H9 (cell line): ENCODE results near the gene SIGLEC12. TPM values are rescaled to one million over a fixed set of nuclear protein-coding genes. Genes with fewer than 3 reads are reported as not detected.

Source experiments
- DNase-seq: peaks from one replicate; pipeline ENCODE4 v3.0.0-alpha.2; 2017
- H2AFZ ChIP-seq: one replicate; pipeline ENCODE4 v1.6.1; 2013; ENCODE audit warnings: mild to moderate bottlenecking, low read length, control low read depth, moderate library complexity
- H2AK5ac ChIP-seq: 2 replicates; pipeline ENCODE4 v1.6.1; 2013; ENCODE audit warnings: low read length, control low read depth, mixed read lengths; ENCODE audit not compliant: insufficient read length
- H2BK120ac ChIP-seq: one replicate; pipeline ENCODE4 v1.6.1; 2013; ENCODE audit warnings: low read depth, mild to moderate bottlenecking, low read length, control low read depth, inconsistent platforms; ENCODE audit not compliant: poor library complexity, severe bottlenecking
- H2BK12ac ChIP-seq: 2 replicates; pipeline ENCODE4 v1.6.1; 2013; ENCODE audit warnings: low read length, control low read depth, mixed read lengths, low read depth; ENCODE audit not compliant: insufficient read length
- H2BK15ac ChIP-seq: 2 replicates; pipeline ENCODE4 v1.6.1; 2013; ENCODE audit warnings: low read depth, low read length, control low read depth
- H2BK20ac ChIP-seq: one replicate; pipeline ENCODE4 v1.6.1; 2013; ENCODE audit warnings: low read depth, mild to moderate bottlenecking, low read length, control low read depth, inconsistent platforms; ENCODE audit not compliant: poor library complexity, severe bottlenecking
- H2BK5ac ChIP-seq: 2 replicates; pipeline ENCODE4 v1.6.1; 2013; ENCODE audit warnings: low read length, control low read depth, mixed read lengths; ENCODE audit not compliant: insufficient read length
- H3K14ac ChIP-seq: 2 replicates; pipeline ENCODE4 v1.6.1; 2013; ENCODE audit warnings: low read length, control low read depth; ENCODE audit not compliant: insufficient read depth
- H3K18ac ChIP-seq: 2 replicates; pipeline ENCODE4 v1.6.1; 2013; ENCODE audit warnings: low read depth, mild to moderate bottlenecking, mixed read lengths, low read length, control low read depth; ENCODE audit not compliant: insufficient read length
- H3K23ac ChIP-seq: 2 replicates; pipeline ENCODE4 v1.6.1; 2013; ENCODE audit warnings: low read length, control low read depth, mixed read lengths, low read depth; ENCODE audit not compliant: insufficient read length
- H3K23me2 ChIP-seq: 2 replicates; pipeline ENCODE4 v1.6.1; 2013; ENCODE audit warnings: low read depth, mild to moderate bottlenecking, mixed read lengths, low read length, control low read depth; ENCODE audit not compliant: insufficient read length, poor library complexity, severe bottlenecking
- H3K27ac ChIP-seq: 2 replicates; pipeline ENCODE4 v1.5.1; 2013; ENCODE audit warnings: low read length, control low read depth, mixed read lengths, low read depth; ENCODE audit not compliant: insufficient read length
- H3K27me3 ChIP-seq: 2 replicates; pipeline ENCODE4 v1.6.1; 2013; ENCODE audit warnings: low read length, control low read depth, inconsistent platforms; ENCODE audit not compliant: insufficient read depth
- H3K4ac ChIP-seq: 2 replicates; pipeline ENCODE4 v1.6.1; 2013; ENCODE audit warnings: low read depth, mild to moderate bottlenecking, control low read depth, inconsistent platforms, low read length, moderate library complexity
- H3K4me1 ChIP-seq: 2 replicates; pipeline ENCODE4 v1.6.1; 2013; ENCODE audit warnings: low read length, control low read depth, inconsistent platforms; ENCODE audit not compliant: insufficient read depth
- H3K4me2 ChIP-seq: 2 replicates; pipeline ENCODE4 v1.6.1; 2013; ENCODE audit warnings: low read length, control low read depth, mixed read lengths; ENCODE audit not compliant: insufficient read length, insufficient read depth
- H3K56ac ChIP-seq: 2 replicates; pipeline ENCODE4 v1.6.1; 2013; ENCODE audit warnings: low read depth, mild to moderate bottlenecking, mixed read lengths, low read length, control low read depth; ENCODE audit not compliant: insufficient read length
- H3K79me1 ChIP-seq: 2 replicates; pipeline ENCODE4 v1.6.1; 2013; ENCODE audit warnings: low read depth, mild to moderate bottlenecking, moderate library complexity, low read length, control low read depth, inconsistent platforms; ENCODE audit not compliant: insufficient read depth, poor library complexity, severe bottlenecking
- H3K79me2 ChIP-seq: 2 replicates; pipeline ENCODE4 v1.6.1; 2013; ENCODE audit warnings: low read length, control low read depth, inconsistent platforms; ENCODE audit not compliant: insufficient read depth
- H3K9ac ChIP-seq: 2 replicates; pipeline ENCODE4 v1.6.1; 2013; ENCODE audit warnings: low read length, control low read depth, mixed read lengths; ENCODE audit not compliant: insufficient read length; ENCODE audit errors: extremely low read depth
- H3K9me3 ChIP-seq: one replicate; pipeline ENCODE4 v1.6.1; 2013; ENCODE audit warnings: low read depth, low read length, inconsistent platforms; ENCODE audit not compliant: control insufficient read depth
- H3T11ph ChIP-seq: one replicate; pipeline ENCODE4 v1.6.1; 2013; ENCODE audit warnings: mild to moderate bottlenecking, low read length, control low read depth, inconsistent platforms
- H4K20me1 ChIP-seq: one replicate; pipeline ENCODE4 v1.6.1; 2013; ENCODE audit not compliant: control insufficient read depth, insufficient read length, insufficient read depth
- H4K5ac ChIP-seq: 2 replicates; pipeline ENCODE4 v1.6.1; 2013; ENCODE audit warnings: low read depth, mild to moderate bottlenecking, mixed read lengths, low read length, control low read depth; ENCODE audit not compliant: insufficient read length
- H4K8ac ChIP-seq: replicated peaks from 2 replicates; pipeline ENCODE4 v1.6.1; 2013; ENCODE audit warnings: low read length, control low read depth, mixed read lengths, low read depth; ENCODE audit not compliant: insufficient read length
- H4K91ac ChIP-seq: 2 replicates; pipeline ENCODE4 v1.6.1; 2013; ENCODE audit warnings: low read depth, mild to moderate bottlenecking, moderate library complexity, mixed read lengths, low read length, control low read depth; ENCODE audit not compliant: insufficient read length
- H3K27ac Mint-ChIP-seq, 3 experiments: 2 replicates in 2 of 3; 3 replicates in 1 of 3; pipeline ENCODE4 v1.8.0; 2020 to 2021; ENCODE audit warnings: mixed read lengths in 3 of 3, mild to moderate bottlenecking in 1 of 3, moderate library complexity in 1 of 3
- H3K27me3 Mint-ChIP-seq: 2 replicates; pipeline ENCODE4 v1.8.0; 2021; ENCODE audit warnings: low read depth, mild to moderate bottlenecking, moderate library complexity, mixed read lengths
- H3K36me3 Mint-ChIP-seq, 3 experiments: 2 replicates in 2 of 3; 3 replicates in 1 of 3; pipeline ENCODE4 v1.8.0; 2020 to 2021; ENCODE audit warnings: low read depth in 3 of 3, mixed read lengths in 3 of 3; ENCODE audit not compliant: insufficient read depth in 1 of 3
- H3K4me1 Mint-ChIP-seq, 2 experiments: 2 replicates each; pipeline ENCODE4 v1.8.0; 2020; ENCODE audit warnings: mixed read lengths in 2 of 2
- H3K4me3 Mint-ChIP-seq, 2 experiments: 2 replicates in 1 of 2; 3 replicates in 1 of 2; pipeline ENCODE4 v1.8.0; 2020 to 2021; ENCODE audit warnings: mild to moderate bottlenecking in 2 of 2, mixed read lengths in 2 of 2, moderate library complexity in 1 of 2
- H3K9me3 Mint-ChIP-seq, 2 experiments: 2 replicates in 1 of 2; 3 replicates in 1 of 2; pipeline ENCODE4 v1.8.0; 2020; ENCODE audit warnings: mild to moderate bottlenecking in 2 of 2, mixed read lengths in 2 of 2, moderate library complexity in 1 of 2
- CTCF ChIP-seq: fragments of 200-600 bp; sonication (generic); conservative IDR thresholded peaks from 3 replicates; pipeline ENCODE4 v1.8.0; 2021; ENCODE audit warnings: antibody characterized with exemption, mild to moderate bottlenecking
- WGBS: extraction: QIAGEN DNeasy Blood & Tissue Kit; methylation state at CpG from one replicate; pipeline ENCODE4 v1.1.7; 2013; ENCODE audit warnings: missing lambda C conversion rate, low lambda C conversion rate, mixed read lengths; ENCODE audit not compliant: insufficient read length; ENCODE audit errors: extremely low coverage; 5-methylcytosine and 5-hydroxymethylcytosine counted together
- total RNA-seq: library from RNA; stranded (reverse); gene quantifications from 2 replicates; pipeline ENCODE4 v1.2.1, GENCODE V29; 2021

SIGLEC12 gene
- total RNA-seq, 1 experiment from 2014 or later: not detected

GRCh38 chr19:51548891-51549305 lies 47.3 kb upstream of the SIGLEC12 start:
- H3K27me3 Mint-ChIP-seq: peaks cover 62% of the 10 kb centered on the region
- no peak overlapping the region for H2BK5ac ChIP-seq
- no peak overlapping the region for H3K56ac ChIP-seq
- H3K4me1 ChIP-seq: no peaks in the 10 kb centered on the region; the same call in 1 of the 2 replicates
- peaks cover 0 to 6% of the 10 kb centered on the region in 2 experiments; a peak in 2 of 4 replicates for H3K4me1 Mint-ChIP-seq
- no peak overlapping the region for H4K8ac ChIP-seq
- H3K79me1 ChIP-seq: no peaks in the 10 kb centered on the region
- no peak overlapping the region for H3K23ac ChIP-seq
- H3K9ac ChIP-seq: no peak overlapping the region
- DNase-seq: no peak
- H2BK20ac ChIP-seq: no peak overlapping the region
- TF ChIP-seq CTCF: no peak
- H3K14ac ChIP-seq: no peak overlapping the region
- H3K4me3 Mint-ChIP-seq: no peak overlapping the region
- no peaks in the 10 kb centered on the region for H3K27me3 ChIP-seq
- H3K18ac ChIP-seq: no peak overlapping the region
- H3K79me2 ChIP-seq: no peaks in the 10 kb centered on the region
- H2BK15ac ChIP-seq: no peak overlapping the region
- H2BK120ac ChIP-seq: no peak overlapping the region
- H3K27ac ChIP-seq: no peak overlapping the region
- H2BK12ac ChIP-seq: no peak overlapping the region
- no peak overlapping the region for H3K4ac ChIP-seq
- H4K91ac ChIP-seq: no peak overlapping the region
- H3K36me3 Mint-ChIP-seq: peaks cover 0 to 4% (median 0%) of the 10 kb centered on the region in 3 experiments; a peak in 3 of 7 replicates
- peaks cover 46 to 95% of the 10 kb centered on the region in 2 experiments for H3K9me3 Mint-ChIP-seq
- no peak overlapping the region for H2AK5ac ChIP-seq
- H3K9me3 ChIP-seq: no peaks in the 10 kb centered on the region
- no peak overlapping the region for H3T11ph ChIP-seq
- no peaks in the 10 kb centered on the region for H4K20me1 ChIP-seq
- WGBS: no CpG with 5 or more reads among the region's 4 CpGs
- H3K4me2 ChIP-seq: no peak overlapping the region
- no peak overlapping the region for H3K27ac Mint-ChIP-seq
- no peak overlapping the region for H4K5ac ChIP-seq
- H2AFZ ChIP-seq: no peak overlapping the region
- no peaks in the 10 kb centered on the region for H3K23me2 ChIP-seq
